Measurements from ENCODE around the gene C19orf47. TPM values are rescaled to one million over a fixed set of nuclear protein-coding genes. Genes with fewer than 3 reads are reported as not detected.

C19orf47 gene
- total RNA-seq (2014; rRNA removed; shearing (Covaris generic); ENCODE audit: low replicate concordance) = 14.7 and 32.8 TPM in 2 replicates

- DNase-seq (ENCODE audit: low read depth) = peak; percentile 100
- in situ Hi-C loops (cut with HindIII; ENCODE audit: low pct_unique_long_range_greater_than_20kb, low sequenced_read_pairs) = no loop called here
Observed at GRCh38 chr19:40348125-40348913, at the start of gene C19orf47, which contains the start of gene PLD3. TSS of gene C19orf47 (minus strand) at chr19:40348397. CDS start at chr19:40341857, 6,540 bp downstream. TSS of gene PLD3 (plus strand) at chr19:40348695. CDS start at chr19:40366484, 17,789 bp downstream.

- no peak for DNase-seq (ENCODE audit: low read depth)
- in situ Hi-C loops (cut with HindIII; ENCODE audit: low pct_unique_long_range_greater_than_20kb, low sequenced_read_pairs) = no loop called here
Observed at GRCh38 chr19:40397568-40397906, 49.3 kb upstream of the C19orf47 start.

- in situ Hi-C loops (cut with HindIII; ENCODE audit: low pct_unique_long_range_greater_than_20kb, low sequenced_read_pairs) = no loop called here
- no peak for DNase-seq (ENCODE audit: low read depth)
Observed at GRCh38 chr19:40396886-40397567, 48.8 kb upstream of the C19orf47 start.

GRCh38 chr19:40395956-40396355 lies 47.8 kb upstream of the C19orf47 start:
- in situ Hi-C loops (cut with HindIII; ENCODE audit: low pct_unique_long_range_greater_than_20kb, low sequenced_read_pairs) = no loop called here
- DNase-seq (ENCODE audit: low read depth) = no peak

- DNase-seq (ENCODE audit: low read depth) = peak; percentile 35
- in situ Hi-C loops (cut with HindIII; ENCODE audit: low pct_unique_long_range_greater_than_20kb, low sequenced_read_pairs) = no loop called here
Observed at GRCh38 chr19:40394816-40395210, 46.6 kb upstream of the C19orf47 start.

GRCh38 chr19:40393894-40394815 lies 46.0 kb upstream of the C19orf47 start:
- DNase-seq (ENCODE audit: low read depth) = no peak
- in situ Hi-C loops (cut with HindIII; ENCODE audit: low pct_unique_long_range_greater_than_20kb, low sequenced_read_pairs) = no loop called here

GRCh38 chr19:40392894-40393517 lies 44.8 kb upstream of the C19orf47 start:
- in situ Hi-C loops (cut with HindIII; ENCODE audit: low pct_unique_long_range_greater_than_20kb, low sequenced_read_pairs) = no loop called here

GRCh38 chr19:40392123-40392522 lies 43.9 kb upstream of the C19orf47 start:
- in situ Hi-C loops (cut with HindIII; ENCODE audit: low pct_unique_long_range_greater_than_20kb, low sequenced_read_pairs) = no loop called here
- no peak for DNase-seq (ENCODE audit: low read depth)

More at GRCh38 chr19:40392894-40393517, 44.8 kb upstream of the C19orf47 start:
- no peak for DNase-seq (ENCODE audit: low read depth)

GRCh38 chr19:40390084-40390742 lies 42.0 kb upstream of the C19orf47 start, which contains the start of gene HIPK4:
TSS of gene HIPK4 (minus strand) at chr19:40390181. CDS start at chr19:40389902, 279 bp downstream.
- DNase-seq (ENCODE audit: low read depth) = no peak
- in situ Hi-C loops (cut with HindIII; ENCODE audit: low pct_unique_long_range_greater_than_20kb, low sequenced_read_pairs) = no loop called here

- DNase-seq (ENCODE audit: low read depth) = no peak
- in situ Hi-C loops (cut with HindIII; ENCODE audit: low pct_unique_long_range_greater_than_20kb, low sequenced_read_pairs) = no loop called here
Observed at GRCh38 chr19:40389404-40390083, 41.3 kb upstream of the C19orf47 start.

GRCh38 chr19:40388481-40388880 lies 40.3 kb upstream of the C19orf47 start:
- in situ Hi-C loops (cut with HindIII; ENCODE audit: low pct_unique_long_range_greater_than_20kb, low sequenced_read_pairs) = no loop called here
- DNase-seq (ENCODE audit: low read depth) = no peak

- in situ Hi-C loops (cut with HindIII; ENCODE audit: low pct_unique_long_range_greater_than_20kb, low sequenced_read_pairs) = no loop called here
Observed at GRCh38 chr19:40387155-40387554, 39.0 kb upstream of the C19orf47 start.

GRCh38 chr19:40383668-40384248 lies 35.6 kb upstream of the C19orf47 start:
- no peak for DNase-seq (ENCODE audit: low read depth)
- in situ Hi-C loops (cut with HindIII; ENCODE audit: low pct_unique_long_range_greater_than_20kb, low sequenced_read_pairs) = no loop called here

More at GRCh38 chr19:40387155-40387554, 39.0 kb upstream of the C19orf47 start:
- no peak for DNase-seq (ENCODE audit: low read depth)

- in situ Hi-C loops (cut with HindIII; ENCODE audit: low pct_unique_long_range_greater_than_20kb, low sequenced_read_pairs) = no loop called here
- no peak for DNase-seq (ENCODE audit: low read depth)
Observed at GRCh38 chr19:40381321-40381720, 33.1 kb upstream of the C19orf47 start.

- no peak for DNase-seq (ENCODE audit: low read depth)
- in situ Hi-C loops (cut with HindIII; ENCODE audit: low pct_unique_long_range_greater_than_20kb, low sequenced_read_pairs) = no loop called here
Observed at GRCh38 chr19:40380199-40381037, 32.2 kb upstream of the C19orf47 start.

Measured in Caki2 (cell line).